Measurements from ENCODE around the gene STAP2.

- TF ChIP-seq CTCF (IDR thresholded peaks at IDR 0.05), result no peak
- no peak for TF ChIP-seq POLR2A (IDR thresholded peaks at IDR 0.05)
- TF ChIP-seq POLR2AphosphoS5 (IDR thresholded peaks at IDR 0.05), result no peak
Measured at GRCh38 chr19:4334929-4335570, 3.6 kb downstream of the STAP2 start.

Measured in suprapubic skin (tissue), 4 donors.